NCI-H2196 treated with DMSO at 0.1 percent for 48 hours (cell line): Measurements from ENCODE around the gene SPAG4.
A peak's percentile ranks its signal among the peaks of the same experiment; 100 is the strongest.

Experiments
- DNase-seq: peaks from one replicate; lab custom pipeline; 2025; ENCODE audit not compliant: unreplicated experiment; lab: John Stamatoyannopoulos, UW

The SPAG4 gene

GRCh38 chr20:35598899-35599775 is 16.5 kb upstream of the SPAG4 start:
- DNase-seq = peak; percentile 60

- DNase-seq = no peak
These were observed 15.9 kb upstream of the SPAG4 start for GRCh38 chr20:35599776-35600120.

- DNase-seq = no peak
These were observed 15.2 kb upstream of the SPAG4 start for GRCh38 chr20:35600176-35600992.

GRCh38 chr20:35600993-35601973 is 14.3 kb upstream of the SPAG4 start:
- DNase-seq = peak; percentile 61

- no peak for DNase-seq
These were observed 13.6 kb upstream of the SPAG4 start for GRCh38 chr20:35601990-35602389.

GRCh38 chr20:35602851-35603495 is 12.7 kb upstream of the SPAG4 start:
- no peak for DNase-seq

GRCh38 chr20:35603695-35604448 is 11.8 kb upstream of the SPAG4 start:
- no peak for DNase-seq

GRCh38 chr20:35604449-35604747 is 11.2 kb upstream of the SPAG4 start:
- no peak for DNase-seq

GRCh38 chr20:35606127-35606526 is 9.5 kb upstream of the SPAG4 start:
- DNase-seq = no peak

- no peak for DNase-seq
These were observed 8.5 kb upstream of the SPAG4 start for GRCh38 chr20:35607003-35607735.

GRCh38 chr20:35610833-35611427 is 4.7 kb upstream of the SPAG4 start:
- no peak for DNase-seq

GRCh38 chr20:35611482-35611881 is 4.1 kb upstream of the SPAG4 start:
- no peak for DNase-seq

- DNase-seq = peak; percentile 52
These were observed 1.1 kb downstream of the SPAG4 start for GRCh38 chr20:35616465-35617396.

- DNase-seq = no peak
These were observed 2.0 kb downstream of the SPAG4 start for GRCh38 chr20:35617397-35618262.

GRCh38 chr20:35618263-35619131 is 2.9 kb downstream of the SPAG4 start:
- DNase-seq = no peak
